Suppressor macrophage (primary cell): ENCODE data around the gene CDC20.

Experiments
- DNase-seq, 4 experiments: peaks; one replicate each; pipeline ENCODE4 v3.0.0-alpha.2; 2020 to 2022

Gene CDC20

DNA sequence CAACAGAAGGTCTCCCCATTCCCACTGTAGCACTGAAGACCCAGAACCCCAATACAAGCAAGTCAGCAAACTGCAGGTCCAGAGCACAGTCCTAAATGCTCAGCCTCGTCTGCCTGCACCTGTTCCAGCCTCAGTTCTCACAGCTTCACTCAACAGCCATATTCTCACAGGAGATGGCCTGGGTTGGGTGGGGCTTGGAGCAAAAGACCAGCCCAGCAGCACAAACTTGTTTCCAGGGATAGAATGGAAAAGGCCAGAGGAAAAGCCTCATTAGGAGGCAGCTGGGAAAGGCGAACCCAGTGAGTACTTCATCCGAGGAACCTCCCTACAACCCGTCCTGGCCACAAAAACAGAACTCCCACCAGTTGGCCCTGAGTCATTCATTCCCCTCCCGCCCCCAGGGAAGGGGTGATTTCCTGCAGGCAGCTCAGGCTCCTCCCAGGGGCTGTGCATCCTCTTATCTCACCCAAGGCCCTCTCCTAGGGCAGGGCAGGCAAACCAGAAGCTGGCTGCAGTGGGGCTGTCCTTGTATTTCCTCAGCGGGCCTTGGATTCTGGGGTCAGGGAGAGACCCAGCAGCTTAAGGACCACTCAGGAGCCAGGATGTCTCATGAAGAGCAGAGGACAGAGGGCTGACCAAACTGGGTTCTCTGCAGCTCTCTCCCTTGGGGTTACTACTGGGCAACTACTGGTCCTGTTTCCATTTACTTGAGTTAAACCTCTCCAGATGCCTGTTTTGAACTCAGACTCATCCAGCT, 28.6 kb upstream of the CDC20 start:
- DNase-seq: peak; percentile 87 to 94 (median 94)

DNA sequence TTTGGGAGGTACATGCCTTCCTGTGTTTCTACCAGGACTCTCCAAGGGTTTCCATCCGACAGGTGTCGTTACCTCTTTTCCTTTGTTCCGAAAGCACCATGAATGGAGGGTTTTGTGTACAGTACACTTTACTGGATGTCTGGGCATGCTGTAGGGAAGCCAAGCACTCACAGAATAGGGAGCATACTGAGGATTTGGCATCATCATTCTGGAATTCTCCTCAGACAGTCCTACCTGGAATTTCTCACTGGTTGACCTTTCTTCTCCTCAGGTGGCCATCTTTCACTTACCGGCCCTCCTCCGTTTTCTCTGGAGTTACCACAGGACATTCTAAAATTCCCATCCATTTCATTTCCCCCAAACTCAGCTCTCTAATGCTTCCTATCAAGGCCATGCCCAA, 27.1 kb upstream of the CDC20 start:
- DNase-seq: no peak

DNA sequence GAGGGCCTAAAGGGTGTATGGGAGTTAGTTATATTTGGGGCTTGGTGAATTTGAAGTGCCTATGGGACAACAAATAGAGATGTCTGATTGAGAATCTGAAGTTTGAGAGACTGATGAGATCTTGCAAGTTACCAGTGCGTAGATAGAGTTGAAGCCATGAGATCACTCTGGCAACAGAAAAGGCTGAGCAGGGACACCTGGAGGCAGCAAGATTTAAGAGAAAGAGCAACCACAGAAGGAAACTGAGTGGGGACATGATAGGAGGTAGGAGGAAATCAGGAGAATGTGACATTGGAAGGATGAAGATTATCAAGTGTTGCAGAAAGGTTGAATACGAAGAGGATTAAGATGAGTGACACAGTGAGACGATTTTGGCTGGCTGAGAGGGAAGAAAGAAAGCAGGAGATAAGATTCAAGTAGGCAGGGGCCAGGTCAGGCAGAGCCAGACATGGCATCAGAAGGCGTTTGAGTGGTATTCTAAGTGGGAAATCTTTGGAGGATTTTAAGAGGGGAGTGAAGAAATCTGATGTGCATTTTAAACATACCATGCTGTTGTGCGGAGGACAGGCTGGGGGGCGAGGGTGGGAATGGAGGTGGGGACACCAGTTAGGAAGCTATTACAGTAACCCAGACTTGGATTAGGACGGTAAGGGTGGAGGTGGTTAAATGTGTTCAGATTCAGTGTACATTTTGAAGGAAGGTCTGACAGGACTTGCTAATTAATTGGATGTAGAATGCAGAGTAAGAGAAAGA, 24.2 kb upstream of the CDC20 start:
- DNase-seq: no peak

DNA sequence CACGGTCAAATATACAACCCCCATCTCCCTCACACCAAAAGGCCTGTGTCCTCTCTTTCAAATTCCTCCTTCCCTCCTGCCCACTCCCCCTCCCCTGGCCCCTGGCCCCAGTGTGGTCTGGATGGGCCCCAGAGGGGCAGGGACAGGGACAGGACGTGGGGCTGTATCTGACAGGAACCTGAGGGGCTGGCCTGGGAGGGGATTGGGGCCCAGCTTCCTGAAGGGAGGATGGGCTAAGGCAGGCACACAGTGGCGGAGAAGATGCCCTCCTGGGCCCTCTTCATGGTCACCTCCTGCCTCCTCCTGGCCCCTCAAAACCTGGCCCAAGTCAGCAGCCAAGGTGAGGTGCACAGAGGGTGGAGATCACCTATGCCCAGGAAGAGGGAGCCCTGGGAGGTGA, 21.2 kb upstream of the CDC20 start, which contains the start of gene MPL:
TSS of gene MPL (plus strand) at position 231 of the 400 bp plus-strand sequence. CDS start at position 262, 31 bp downstream.
- DNase-seq: no peak

GRCh38 chr1:43338001-43338400, 20.8 kb upstream of the CDC20 start:
- DNase-seq: no peak

DNA sequence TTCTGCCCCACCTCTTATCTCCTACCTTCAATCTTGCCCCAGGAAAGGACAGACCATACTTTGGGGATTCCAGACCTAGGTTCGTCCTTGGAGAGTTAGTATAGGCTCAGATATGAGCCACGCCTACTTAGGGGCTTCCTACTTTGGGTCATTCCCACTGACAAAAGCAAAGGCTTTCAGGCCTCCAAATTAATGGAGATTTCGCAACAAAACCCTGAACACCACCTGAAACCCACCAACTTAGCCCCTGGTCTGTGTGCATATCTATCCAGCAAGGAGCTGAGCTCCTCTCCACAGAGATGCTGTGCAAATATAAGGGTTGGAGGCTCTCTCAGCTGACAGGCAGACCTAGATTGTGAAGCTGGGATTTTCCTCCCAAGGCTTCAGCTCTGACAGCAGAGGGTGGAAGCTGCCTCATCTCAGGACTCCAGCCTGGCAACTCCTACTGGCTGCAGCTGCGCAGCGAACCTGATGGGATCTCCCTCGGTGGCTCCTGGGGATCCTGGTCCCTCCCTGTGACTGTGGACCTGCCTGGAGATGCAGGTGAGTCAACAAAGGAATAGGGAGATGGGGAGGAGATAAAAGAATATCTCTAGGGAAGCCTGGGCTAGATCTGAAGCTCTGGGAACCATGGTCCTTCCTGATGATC, 19.1 kb upstream of the CDC20 start:
- no peak for DNase-seq

- DNase-seq: no peak
These were observed 18.2 kb upstream of the CDC20 start for GRCh38 chr1:43340559-43340958.

DNA sequence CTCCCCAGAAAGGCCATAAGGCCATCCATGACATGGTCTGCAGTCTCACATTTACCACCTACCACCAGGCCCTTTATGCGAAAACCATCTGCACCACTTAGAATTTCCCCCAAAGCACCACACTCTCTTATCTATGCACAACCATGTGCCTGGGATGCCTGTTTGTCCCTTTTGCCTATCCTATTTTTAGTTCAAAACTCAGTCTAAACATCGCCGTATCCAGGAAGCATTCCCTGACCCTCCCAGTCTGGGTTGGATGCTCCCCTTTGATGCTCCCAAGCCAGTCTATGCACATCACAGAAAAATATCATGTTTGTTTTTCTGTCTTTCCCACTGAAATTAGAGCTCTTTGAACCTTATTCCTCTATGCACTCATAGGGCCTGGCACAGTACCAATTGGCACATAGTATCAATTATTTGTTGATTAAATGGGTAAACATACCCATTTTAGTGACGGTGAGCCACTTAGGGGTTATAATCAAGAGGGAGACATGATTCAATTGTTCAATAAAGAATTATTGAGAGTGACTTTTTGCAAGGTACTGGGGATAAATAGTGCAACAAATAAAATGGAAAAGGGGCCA, 14.4 kb upstream of the CDC20 start:
- DNase-seq: no peak

DNA sequence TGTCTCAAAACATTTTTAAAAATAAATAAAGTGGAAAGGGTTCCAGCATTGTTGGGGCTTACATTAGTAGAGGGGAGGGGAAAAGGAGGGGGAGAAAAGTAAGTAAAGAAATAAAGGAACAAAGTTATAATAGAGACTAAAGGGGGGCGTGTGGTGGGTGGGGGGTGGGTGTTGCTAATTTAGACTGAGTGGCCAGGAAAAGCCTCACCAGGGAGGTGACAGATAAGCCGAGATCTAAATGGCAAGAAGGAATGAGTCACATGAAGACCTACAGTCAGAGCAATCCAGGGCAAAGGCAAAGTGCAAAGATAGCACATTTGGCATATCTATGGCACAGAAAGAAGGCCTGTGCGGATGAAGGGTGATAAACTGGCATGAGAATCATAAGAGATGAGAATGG, 13.7 kb upstream of the CDC20 start:
- DNase-seq: peak in 3 of 4 experiments; percentile 40 to 65 (median 51)

DNA sequence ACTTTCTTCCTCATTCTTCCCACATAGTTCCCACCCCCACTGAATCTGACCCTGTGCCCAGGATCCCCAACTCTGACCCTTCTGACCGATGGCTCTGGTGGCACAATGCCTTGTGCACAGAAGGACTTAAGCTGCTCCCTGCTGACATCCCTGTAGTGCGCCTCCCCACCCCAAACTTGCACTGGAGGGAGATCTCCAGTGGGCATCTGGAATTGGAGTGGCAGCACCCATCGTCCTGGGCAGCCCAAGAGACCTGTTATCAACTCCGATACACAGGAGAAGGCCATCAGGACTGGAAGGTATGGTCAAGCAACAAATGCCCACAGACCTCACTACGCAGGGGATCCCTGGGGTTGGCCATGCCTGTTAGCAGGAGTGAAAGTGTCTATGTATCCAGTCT, 12.1 kb upstream of the CDC20 start:
- DNase-seq: no peak

- no peak for DNase-seq
These were observed 10.4 kb upstream of the CDC20 start for GRCh38 chr1:43348343-43348808.

DNA sequence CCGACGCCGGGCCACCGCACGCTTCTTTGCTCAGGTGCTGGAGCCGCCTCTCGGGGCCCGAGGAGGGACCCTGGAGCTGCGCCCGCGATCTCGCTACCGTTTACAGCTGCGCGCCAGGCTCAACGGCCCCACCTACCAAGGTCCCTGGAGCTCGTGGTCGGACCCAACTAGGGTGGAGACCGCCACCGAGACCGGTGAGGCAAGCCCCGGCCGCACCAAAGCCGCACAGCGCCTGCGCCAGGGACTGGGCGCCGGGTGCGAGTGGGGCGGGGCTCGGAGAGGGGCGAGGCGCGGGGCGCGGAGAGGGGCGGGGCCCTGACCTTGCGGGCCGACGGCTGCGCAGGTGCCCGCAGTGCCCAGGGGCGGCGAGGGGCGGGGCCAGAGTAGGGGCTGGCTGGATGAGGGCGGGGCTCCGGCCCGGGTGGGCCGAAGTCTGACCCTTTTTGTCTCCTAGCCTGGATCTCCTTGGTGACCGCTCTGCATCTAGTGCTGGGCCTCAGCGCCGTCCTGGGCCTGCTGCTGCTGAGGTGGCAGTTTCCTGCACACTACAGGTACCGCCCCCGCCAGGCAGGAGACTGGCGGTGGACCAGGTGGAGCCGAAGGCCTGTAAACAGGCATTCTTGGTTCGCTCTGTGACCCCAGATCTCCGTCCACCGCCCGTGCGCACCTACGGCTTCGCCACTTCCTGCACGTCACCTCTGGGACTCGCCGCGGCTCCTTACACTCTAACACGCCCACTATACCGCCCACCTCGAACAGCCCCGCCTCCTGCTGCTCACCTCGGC, 9.8 kb upstream of the CDC20 start:
- peak in 2 of 4 experiments; percentile 23 to 27 for DNase-seq

- DNase-seq: no peak
These were observed 9.0 kb upstream of the CDC20 start for GRCh38 chr1:43349594-43350306.

DNA sequence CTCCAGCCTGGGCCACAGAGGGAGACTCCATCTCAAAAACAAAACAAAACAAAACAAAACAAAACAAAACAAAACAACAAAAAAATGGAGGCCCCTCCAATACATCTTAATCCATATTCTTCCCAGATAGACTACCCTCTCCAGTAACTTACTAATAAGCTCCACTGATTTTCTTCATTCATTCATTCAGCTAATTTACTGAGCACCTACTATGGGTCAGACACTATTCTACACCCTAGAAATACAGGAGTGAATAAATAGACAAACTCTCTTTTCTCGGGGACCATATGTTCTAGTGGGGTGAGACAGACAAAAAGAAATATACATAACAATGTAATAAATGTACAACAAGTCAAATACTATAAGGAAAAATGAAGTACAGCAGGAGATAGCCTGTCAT, 7.8 kb upstream of the CDC20 start:
- DNase-seq: no peak

DNA sequence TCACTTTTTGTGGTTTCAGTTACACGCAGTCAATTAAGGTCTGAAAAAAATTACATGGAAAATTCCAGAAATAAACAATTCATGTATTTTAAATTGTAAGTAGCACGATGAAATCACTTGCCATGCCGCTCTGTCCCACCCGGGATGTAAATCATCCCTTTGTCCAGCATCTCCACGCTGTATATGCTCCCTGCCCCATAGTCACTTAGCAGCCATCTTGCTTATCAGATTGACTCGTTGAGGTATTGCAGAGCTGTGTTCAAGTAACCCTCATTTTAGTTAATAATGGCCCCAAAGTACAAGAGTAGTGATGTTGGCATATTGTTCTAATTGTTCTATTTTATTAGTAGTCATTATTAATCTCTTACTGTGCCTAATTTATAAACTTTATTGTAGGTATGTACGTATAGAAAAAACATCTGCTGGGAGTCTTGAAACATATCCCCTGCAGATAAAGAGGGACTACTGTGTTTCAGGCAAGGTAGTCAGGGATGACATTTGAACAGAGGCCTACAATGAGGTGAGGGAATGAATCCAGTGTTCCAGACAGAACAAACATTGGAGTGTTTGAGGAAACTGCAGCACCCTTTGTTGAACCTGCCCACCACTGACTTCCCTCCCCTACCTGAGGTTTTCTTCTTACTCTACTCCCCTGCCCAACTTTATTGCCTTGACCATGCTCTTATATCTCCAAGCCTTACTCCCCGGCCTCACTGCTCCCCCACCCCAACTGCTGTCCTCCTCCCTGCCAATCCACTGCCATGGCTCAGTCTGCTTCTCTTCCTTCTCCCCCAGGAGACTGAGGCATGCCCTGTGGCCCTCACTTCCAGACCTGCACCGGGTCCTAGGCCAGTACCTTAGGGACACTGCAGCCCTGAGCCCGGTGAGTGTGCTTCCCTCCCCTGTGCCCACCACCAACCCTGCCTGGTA, 7.1 kb upstream of the CDC20 start:
- no peak for DNase-seq

DNA sequence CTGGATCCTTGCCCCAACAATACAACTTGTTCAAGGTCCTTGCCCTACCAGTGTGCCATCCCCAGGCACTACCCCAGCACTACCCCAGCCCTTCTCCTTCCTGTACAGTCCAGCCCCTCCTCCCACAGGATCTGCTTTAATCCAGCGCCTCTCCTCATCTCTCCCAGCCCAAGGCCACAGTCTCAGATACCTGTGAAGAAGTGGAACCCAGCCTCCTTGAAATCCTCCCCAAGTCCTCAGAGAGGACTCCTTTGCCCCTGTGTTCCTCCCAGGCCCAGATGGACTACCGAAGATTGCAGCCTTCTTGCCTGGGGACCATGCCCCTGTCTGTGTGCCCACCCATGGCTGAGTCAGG, 6.5 kb upstream of the CDC20 start:
- DNase-seq: no peak

- peak; percentile 20 to 38 (median 24) for DNase-seq
These were observed 5.9 kb upstream of the CDC20 start for GRCh38 chr1:43352881-43353280.

DNA sequence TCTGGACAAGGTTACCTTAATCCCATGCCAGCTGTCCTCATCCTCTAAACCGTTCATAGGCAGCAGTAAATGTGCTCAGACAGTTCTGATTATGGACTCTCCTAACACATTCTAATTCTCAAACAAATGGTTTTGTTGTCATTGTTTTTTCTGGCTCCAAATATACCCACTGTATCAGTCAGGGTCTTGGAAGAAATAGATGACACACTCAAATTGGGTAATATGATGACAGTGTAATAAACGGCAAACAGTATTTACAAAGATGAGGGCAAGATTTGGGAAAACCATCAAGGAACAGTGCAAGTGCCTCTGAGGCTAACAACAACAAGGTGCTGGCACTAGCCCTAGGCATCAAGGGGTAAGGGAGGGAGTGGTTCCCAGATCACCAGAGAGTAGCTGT, 4.3 kb upstream of the CDC20 start:
- DNase-seq: no peak

- no peak for DNase-seq
These were observed 3.8 kb upstream of the CDC20 start for GRCh38 chr1:43354936-43355335.

GRCh38 chr1:43357251-43357650, 1.5 kb upstream of the CDC20 start:
- DNase-seq: no peak
